RKO (cell line): Measurements from ENCODE around the gene UBP1.
"Not testable (repeated sequence)": the region's sequence is repeated elsewhere in the genome, so short reads cannot be mapped to it uniquely, and the experiment has no call there.

ENCODE experiments used
- DNase-seq: peaks from one replicate; pipeline ENCODE4 v3.0.0-alpha.2; 2016; ENCODE audit warnings: low spot score

The UBP1 gene

DNA sequence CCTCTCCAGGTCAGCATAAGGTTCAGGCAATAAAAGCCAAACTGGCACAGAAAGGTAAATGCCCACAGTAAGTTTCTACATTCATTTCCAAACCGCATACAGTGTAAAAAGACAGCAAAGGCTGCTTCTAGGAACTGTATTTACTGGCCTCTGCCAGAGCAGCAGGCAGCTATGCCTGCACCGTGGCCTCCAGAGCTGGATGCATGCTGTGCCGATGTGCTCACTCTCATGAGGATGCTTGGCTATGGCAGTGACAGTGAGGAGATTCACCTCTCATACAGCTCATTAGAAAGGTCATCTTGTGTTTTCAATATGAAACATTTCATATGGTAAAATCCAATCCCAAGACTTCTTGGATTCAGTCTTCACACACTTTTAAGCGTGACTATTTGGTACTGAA, 50.3 kb downstream of the UBP1 start:
- DNase-seq, result no peak

DNA sequence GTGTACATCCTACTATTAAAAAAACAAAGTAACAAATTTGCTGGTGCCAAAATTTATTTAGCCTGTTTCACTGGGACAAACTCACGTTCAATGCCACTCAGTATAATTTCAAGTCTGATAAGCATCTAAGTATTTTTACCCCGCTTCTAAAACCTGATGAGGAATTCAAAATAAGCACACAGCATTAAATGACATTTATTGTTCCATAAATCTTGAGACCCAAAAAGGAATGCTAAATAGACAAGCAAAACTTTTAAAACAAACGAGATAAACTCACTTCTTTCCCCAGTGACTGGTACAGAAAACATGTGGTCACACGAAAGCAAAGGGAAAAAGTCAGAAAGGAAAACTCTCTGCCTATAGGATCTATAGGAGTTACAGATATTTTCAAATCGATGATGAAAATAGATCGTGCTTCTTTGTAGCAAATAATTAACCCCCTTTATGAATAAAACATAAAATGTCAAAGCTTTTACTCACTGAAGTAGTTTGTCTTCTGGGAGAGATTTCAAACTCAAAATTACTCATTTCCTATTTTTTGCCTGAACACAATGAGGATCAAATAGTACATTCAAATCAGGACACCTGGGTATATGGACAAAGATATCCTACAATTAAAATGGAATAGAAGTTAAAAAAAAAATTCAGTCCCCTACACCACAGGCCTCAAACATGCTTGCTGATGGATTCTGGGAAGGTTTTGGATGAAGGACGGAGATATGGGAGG, 51.7 kb downstream of the UBP1 start:
- DNase-seq, result no peak

DNA sequence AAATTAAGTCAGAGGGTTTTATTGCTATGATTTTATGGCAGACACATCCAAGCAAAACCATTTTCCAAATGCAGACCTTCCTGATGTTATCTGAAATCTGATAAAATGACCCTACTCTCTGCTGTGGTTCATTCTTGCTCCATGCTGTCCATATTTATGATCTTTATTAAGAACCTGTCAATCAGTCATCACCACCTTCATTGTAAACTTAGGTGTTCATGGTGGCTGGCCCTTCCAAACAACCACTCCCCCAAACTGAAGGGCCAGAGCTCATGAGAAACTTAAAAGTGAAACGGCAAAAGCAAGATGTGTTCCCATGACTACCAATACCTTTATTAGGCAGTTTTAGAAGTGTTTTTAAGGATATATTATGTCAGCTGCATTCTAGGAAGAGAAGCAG, 53.6 kb downstream of the UBP1 start:
- DNase-seq, result no peak

DNA sequence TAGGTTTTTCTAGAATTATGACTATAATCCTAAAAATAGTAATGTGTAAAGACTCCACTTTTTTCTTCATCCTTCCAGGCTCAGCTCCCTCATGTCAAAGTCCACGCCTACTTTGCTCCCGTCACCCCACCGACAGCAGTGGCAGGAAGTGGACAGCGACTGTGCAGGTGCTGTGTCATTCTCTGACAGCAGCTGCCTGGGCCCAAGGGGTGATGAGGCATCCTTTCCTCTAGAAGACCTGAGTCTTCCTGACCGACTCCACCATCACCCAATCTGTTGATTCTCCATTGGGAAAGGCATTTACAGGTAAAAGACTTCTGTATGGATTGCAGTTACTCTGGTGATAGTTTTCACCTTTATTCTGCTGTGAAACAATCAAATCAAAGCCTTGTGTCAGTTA, 54.8 kb downstream of the UBP1 start:
- peak; percentile 34 for DNase-seq

DNA sequence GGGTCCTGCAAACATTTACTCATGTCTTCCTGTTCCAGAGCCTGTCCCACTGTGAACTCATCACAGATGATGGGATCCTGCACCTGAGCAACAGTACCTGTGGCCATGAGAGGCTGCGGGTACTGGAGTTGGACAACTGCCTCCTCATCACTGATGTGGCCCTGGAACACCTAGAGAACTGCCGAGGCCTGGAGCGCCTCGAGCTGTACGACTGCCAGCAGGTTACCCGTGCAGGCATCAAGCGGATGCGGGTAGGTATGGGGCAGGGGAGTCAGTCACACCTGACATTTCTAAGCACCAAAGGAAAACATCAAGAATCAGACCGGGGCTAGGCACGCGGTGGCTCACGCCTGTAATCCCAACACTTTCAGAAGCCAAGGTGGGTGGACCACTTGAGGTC, 56.3 kb downstream of the UBP1 start:
- DNase-seq, result no peak

DNA sequence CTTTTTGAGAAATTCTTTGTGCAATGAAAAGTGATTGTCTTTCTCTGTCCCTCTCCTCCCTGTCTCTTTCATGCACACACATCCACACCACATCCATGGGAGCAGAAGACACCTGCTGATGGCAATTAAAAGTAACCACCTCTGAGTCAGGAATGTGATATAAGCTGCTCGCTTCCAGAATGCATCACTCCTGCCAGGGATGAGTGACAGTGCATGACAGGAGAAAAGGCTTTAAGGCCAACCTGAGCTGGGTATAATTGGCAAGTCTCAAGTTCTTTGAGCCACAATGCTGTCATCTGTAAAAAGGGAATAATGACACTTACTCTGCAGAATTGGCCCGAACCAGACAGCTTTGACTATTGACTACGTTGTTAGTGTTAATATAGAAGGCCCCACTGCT, 59.6 kb downstream of the UBP1 start:
- no peak for DNase-seq

DNA sequence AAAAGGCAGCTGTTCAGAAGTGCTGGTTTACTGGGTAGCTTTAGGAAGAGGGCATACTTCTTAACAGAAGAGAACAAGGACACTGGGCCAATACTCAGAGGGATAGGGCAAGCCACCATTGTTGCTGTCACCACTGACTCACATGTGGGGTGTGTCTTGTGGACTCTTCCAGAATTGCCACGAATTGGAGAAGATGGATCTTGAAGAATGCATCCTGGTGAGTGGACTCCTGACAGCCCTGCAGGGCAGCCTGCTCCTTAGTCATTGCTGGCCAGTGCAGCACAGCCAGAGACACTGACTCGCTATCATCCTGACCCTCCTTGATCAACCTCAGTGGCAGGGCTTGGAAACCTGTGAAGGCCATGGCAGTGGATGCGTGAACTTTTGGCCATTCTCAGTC, 62.3 kb downstream of the UBP1 start:
- DNase-seq, result peak; percentile 64

DNA sequence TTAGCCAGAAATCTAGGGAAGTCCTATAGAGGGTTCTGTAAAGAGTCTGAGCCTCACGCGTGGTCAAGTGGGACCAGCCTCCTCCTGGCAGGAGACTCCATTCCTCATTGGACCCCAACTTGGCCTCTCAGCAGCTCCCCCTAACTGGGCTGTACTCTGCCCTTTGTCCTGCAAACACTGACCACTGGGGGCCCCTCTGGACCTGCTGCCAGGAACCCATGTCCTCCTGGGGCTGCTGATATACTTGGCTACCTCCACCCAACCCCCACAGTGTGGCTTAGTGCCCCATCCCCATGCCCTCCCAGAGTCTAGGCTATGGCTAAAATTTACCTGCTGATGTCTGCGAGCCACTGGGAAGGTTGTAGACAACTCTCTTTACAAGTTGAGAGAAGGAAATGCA, 62.7 kb downstream of the UBP1 start:
- DNase-seq, result no peak

DNA sequence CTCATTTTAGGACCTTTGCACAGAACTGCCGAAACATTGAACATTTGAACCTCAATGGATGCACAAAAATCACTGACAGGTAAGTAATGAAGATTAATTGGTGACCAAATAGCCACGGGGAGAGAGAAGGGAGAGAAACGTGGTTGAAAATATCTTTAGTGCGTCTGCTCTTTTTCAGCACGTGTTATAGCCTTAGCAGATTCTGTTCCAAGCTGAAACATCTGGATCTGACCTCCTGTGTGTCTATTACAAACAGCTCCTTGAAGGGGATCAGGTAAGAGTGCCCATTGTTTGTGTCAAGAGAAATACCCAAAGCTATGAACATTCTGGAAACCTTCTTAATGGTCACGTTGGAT, 67.1 kb downstream of the UBP1 start:
- no peak for DNase-seq

DNA sequence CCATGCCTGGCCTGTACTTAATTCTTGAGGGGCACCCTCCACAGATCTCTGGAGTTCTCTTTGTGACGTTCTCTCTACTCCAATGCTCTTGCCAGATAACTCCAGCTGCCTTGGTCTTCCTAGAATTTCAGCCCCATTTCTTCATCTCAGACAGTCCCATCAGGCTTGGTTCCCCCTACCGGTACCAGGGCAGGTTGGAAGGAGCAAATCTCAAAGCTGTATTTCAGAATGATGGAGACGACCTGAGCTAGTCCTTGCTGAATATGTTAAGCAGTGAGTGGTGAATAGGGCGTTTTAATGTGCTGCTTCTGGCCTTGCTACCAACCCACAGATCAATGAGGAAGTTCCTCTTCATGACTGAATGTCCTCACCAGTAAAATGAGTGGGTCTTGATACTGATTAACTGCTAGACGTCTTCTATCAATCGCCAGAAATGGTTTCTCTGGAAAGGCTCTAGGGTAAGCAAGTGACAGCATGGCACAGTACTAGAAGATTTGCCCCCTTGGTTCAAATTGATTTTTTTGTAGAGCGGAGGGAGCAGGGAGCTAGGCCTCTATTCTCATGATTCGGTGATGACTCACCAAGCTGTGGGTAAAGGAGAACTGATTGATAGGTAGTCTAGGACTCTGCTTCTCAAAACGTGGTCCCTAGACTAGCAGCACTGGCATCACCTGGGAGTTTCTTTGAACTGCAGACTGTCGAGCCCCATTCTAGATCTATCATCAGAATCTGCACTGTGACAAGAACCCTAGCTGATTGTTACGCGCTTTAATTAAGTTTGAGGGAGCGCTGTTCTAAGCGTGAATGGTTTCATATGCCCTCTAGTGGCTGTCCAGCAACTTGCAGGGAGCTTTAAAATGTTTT, 67.8 kb downstream of the UBP1 start:
- peak; percentile 77 for DNase-seq

DNA sequence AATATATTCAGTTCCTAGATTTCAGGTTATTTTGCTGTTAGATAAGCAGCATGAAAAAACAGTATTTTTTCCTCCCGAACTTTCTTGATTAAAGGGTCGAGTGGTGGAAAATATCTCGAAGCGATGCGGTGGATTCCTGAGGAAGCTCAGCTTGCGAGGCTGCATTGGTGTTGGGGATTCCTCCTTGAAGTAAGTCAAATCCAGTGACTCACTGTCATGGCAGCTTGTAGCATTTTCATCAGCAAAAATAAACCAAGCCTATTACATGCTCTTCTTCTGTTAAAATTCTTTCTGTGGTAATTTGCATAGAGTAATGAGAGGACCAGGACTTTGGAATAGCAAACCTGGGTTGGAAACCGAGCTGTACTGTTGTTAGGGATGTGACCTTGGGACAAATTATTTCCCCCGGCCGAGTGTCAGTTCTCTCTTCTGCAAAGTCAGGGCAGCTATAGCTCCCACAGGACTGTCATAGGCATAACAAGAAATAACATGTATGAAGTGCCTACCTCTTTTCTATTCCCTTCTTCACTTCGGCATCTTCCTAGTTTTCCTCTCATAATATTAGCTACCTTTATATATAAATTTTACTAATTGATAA, 75.6 kb downstream of the UBP1 start:
- DNase-seq, result no peak

DNA sequence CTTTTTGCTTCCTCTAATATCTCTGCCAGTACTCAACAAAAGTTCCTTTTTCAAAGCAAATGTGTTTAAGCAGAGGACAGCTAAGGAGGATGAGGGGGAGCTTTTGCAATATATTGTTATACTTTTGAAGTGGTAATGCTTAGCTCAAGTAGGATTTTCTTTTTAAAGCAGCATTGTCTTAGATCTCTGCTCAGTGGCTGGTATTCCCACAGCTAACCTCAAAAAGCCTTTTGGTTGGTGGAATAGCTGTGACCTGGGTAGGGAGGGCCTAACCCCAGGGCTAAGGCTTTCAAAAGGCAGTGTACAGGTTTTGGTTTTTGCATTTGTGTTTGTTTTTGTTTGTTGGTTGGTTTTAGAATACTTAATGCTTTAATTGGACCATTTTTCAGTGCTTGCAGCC, 76.1 kb downstream of the UBP1 start:
- no peak for DNase-seq

DNA sequence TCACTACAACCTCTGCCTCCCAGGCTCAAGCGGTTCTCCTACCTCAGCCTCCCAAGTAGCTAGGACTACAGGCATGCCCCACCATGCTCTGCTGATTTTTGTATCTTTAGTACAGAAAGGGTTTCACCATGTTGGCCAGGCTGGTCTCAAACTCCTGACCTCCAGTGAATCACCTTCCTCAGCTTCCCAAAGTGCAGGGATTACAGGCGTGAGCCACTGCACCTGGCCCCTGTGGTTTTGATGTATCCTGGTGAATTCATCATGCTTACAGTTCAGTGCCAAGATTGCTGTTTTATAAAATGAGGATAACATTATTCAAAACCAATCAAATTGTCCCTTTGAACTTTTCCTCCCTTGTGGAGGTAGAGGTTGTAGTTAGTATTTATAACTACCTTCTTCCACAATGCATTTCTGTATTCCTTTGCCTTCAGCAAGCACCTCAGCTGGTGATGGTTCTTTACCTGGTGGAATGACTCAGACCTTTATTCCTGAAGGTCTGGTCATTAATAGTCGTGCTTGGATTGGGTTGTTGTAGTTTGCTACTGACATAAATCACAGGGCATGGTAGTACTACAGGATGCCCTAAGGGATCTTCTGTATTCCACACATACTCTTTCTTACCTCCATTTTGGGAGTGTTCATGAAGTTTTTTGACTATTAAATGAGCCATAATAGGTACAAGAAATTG, 76.9 kb downstream of the UBP1 start:
- no peak for DNase-seq

DNA sequence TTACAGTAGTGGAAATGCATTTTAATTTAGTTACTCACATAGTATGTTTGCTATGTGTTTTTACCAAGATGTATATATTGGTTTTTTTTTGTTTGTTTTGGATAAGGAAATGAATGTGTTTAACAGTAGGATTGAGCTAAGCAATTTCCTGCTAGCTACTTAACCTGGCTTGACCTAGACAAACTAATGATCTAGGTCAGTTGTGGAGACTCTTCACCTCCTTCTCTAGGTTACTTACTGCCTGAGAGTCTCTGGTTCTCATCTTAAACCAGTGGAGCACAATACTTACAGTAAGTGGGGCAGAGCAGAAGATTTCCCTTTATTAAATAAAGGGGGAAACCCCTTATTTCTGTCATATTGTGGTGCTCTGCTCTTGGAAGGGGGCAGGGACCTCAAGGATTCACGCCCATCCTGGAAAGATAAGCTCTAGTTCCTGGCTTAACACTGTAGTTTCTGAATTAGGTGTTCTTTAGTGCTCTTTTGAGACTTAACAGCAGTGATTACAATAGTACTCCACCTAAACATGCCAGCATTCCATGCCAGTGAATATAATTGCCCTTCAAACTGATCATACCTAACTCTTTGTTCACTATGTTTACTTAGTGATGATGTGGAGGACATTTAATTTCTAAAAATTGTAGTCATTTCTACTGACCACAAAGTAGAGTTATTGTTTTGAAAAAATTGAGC, 79.9 kb downstream of the UBP1 start:
- peak; percentile 40 for DNase-seq

DNA sequence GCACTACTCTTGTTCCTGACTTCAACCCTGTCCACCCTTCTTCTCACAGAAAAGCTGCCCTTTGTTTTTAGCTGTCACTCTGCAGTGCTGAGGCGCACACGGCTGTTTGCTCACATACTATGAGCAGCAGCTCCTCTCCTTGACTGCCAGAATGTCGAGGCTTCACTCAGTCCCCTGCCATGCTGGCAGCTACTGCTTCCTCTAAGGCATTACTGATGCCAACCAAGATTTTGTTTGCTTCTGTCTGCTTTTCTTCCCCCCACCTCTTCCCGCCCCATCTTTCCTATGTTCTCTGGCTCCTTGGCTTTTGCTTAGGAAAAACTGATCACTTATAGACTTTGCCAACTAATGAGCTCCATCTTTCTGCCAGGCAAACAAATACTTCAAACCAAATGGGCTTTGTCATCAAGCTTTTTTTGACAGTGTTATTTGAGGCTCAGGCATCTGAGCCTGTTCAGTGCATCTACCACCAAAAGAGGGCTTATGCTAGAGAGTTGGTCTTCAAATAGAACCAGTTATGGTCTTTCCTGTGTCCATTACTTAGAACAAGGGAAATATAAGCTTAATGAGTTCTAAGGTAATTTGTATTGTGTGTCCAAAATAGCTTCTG, 81.9 kb downstream of the UBP1 start:
- DNase-seq, result no peak

DNA sequence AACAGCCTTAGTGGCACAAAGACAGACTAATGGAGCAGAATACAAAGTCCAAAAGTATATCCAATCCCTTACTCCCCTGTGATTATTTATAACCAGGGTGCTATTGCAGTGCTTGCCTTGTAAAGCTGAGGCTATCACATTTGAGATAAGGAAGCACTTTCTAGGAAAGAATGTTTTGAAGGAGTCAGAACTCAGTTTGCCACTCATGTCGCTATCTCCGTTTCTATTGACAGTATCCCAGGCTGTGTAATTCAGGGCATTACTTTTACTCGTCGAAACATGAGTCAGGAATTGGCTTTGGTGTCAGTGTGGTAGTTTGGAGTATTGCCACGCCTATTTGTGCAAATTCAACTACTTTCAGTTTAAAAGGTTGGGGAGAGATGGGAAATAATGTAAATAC, 84.6 kb downstream of the UBP1 start:
- peak; percentile 60 for DNase-seq

DNA sequence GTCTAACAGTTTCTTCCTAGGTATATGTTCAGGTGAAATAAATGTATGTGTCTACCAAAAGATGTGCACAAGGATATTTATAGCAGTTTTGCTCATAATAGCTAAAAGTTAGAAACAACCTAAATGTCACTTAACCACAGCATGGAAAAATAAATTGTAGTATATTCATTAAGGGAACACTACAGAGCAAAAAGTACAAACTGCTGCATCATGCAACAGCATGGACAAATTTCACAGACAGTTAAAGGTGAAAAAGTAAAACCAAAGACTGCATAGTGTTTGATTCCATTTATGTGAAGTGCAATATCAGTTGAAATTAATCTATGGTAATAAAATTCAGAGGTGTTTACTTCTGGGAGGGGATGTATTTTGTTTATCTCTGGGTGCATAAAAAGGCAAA, 100.4 kb downstream of the UBP1 start:
- DNase-seq, result no peak

DNA sequence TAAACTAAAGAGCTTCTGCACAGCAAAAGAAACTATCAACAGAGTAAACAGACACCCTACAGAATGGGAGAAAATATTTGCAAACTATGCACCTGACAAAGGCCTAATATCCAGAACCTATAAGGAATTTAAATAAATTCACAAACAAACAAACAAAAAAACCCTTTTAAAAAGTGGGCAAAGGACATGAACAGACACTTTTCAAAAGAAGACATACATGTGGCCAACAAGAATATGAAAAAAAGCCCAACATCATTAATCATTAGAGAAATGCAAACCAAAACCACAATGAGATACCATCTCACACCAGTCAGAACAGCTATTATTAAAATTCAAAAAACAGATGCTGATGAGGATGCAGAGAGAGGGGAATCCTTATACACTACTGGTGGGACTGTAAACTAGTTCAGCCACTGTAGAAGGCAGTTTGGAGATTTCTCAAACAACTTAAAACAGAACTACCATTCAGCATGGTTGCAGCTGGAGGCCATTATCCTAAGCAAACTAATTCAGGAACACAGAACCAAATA, 101.2 kb downstream of the UBP1 start:
- DNase-seq, result not testable (repeated sequence)
